ENCODE results near the gene GRM3. TPM values are rescaled to one million over a fixed set of nuclear protein-coding genes. Genes with fewer than 3 reads are reported as not detected.

GRM3 gene
- total RNA-seq, 2 experiments from 2014 or later: not detected

- CTCF ChIA-PET: no interaction called here
- no peak overlapping the region for H3K4me3 Mint-ChIP-seq
These were observed 129.6 kb downstream of the GRM3 start for GRCh38 chr7:86773309-86773708.

GRCh38 chr7:86775203-86775602, 131.5 kb downstream of the GRM3 start:
- Mint-ChIP-seq H3K27ac (no peak overlapping the region), H3K36me3 (ENCODE audit: low read depth) (no peaks in the 10 kb centered on the region), H3K4me1 (ENCODE audit: low read depth) (no peaks in the 10 kb centered on the region), H3K4me3 (no peak overlapping the region), H3K9me3 (ENCODE audit: insufficient read depth) (no peaks in the 10 kb centered on the region), H3K27me3 (ENCODE audit: low read depth) (no peaks in the 10 kb centered on the region)
- no peak for DNase-seq
- CTCF ChIA-PET: no interaction called here
- ATAC-seq: no peak
- POLR2A ChIA-PET: no interaction called here

More at GRCh38 chr7:86773309-86773708, 129.6 kb downstream of the GRM3 start:
- no peak overlapping the region for H3K27ac Mint-ChIP-seq
- POLR2A ChIA-PET: no interaction called here
- no peak for ATAC-seq
- H3K27me3 Mint-ChIP-seq (ENCODE audit: low read depth): no peaks in the 10 kb centered on the region
- no peak for DNase-seq
- H3K9me3 Mint-ChIP-seq (ENCODE audit: insufficient read depth): no peaks in the 10 kb centered on the region
- H3K4me1 Mint-ChIP-seq (ENCODE audit: low read depth): no peaks in the 10 kb centered on the region
- no peaks in the 10 kb centered on the region for H3K36me3 Mint-ChIP-seq (ENCODE audit: low read depth)

- Mint-ChIP-seq H3K27me3 (ENCODE audit: low read depth) (no peaks in the 10 kb centered on the region), H3K4me1 (ENCODE audit: low read depth) (no peaks in the 10 kb centered on the region), H3K36me3 (ENCODE audit: low read depth) (no peaks in the 10 kb centered on the region), H3K9me3 (ENCODE audit: insufficient read depth) (no peaks in the 10 kb centered on the region), H3K4me3 (no peak overlapping the region), H3K27ac (no peak overlapping the region)
- DNase-seq: no peak
- POLR2A ChIA-PET: no interaction called here
- no peak for ATAC-seq
- CTCF ChIA-PET: interaction anchor here (0.7 kb wide), 1 partner anchor 16 kb away, joined by 3 read pairs; no protein-coding TSS in a partner anchor
These were observed 132.4 kb downstream of the GRM3 start for GRCh38 chr7:86776136-86776535.

GRCh38 chr7:86778271-86778670, 134.6 kb downstream of the GRM3 start:
- no peak overlapping the region for H3K27ac Mint-ChIP-seq
- ChIA-PET CTCF (no interaction called here), POLR2A (no interaction called here)
- no peaks in the 10 kb centered on the region for H3K4me1 Mint-ChIP-seq (ENCODE audit: low read depth)
- H3K36me3 Mint-ChIP-seq (ENCODE audit: low read depth): no peaks in the 10 kb centered on the region
- ATAC-seq: no peak
- no peak for DNase-seq
- H3K27me3 Mint-ChIP-seq (ENCODE audit: low read depth): no peaks in the 10 kb centered on the region
- H3K9me3 Mint-ChIP-seq (ENCODE audit: insufficient read depth): no peaks in the 10 kb centered on the region
- no peak overlapping the region for H3K4me3 Mint-ChIP-seq

GRCh38 chr7:86784765-86785164, 141.1 kb downstream of the GRM3 start:
- ChIA-PET CTCF (no interaction called here), POLR2A (no interaction called here)
- H3K36me3 Mint-ChIP-seq (ENCODE audit: low read depth): no peaks in the 10 kb centered on the region
- DNase-seq (no peak), ATAC-seq (no peak)
- H3K4me3 Mint-ChIP-seq: no peak overlapping the region
- no peaks in the 10 kb centered on the region for H3K27me3 Mint-ChIP-seq (ENCODE audit: low read depth)
- no peak overlapping the region for H3K27ac Mint-ChIP-seq
- H3K9me3 Mint-ChIP-seq (ENCODE audit: insufficient read depth): no peaks in the 10 kb centered on the region
- no peaks in the 10 kb centered on the region for H3K4me1 Mint-ChIP-seq (ENCODE audit: low read depth)

- H3K27me3 Mint-ChIP-seq (ENCODE audit: low read depth): no peaks in the 10 kb centered on the region
- ChIA-PET POLR2A (no interaction called here), CTCF (no interaction called here)
- no peak for ATAC-seq
- no peaks in the 10 kb centered on the region for H3K36me3 Mint-ChIP-seq (ENCODE audit: low read depth)
- no peak overlapping the region for H3K4me3 Mint-ChIP-seq
- H3K27ac Mint-ChIP-seq: no peak overlapping the region
- no peaks in the 10 kb centered on the region for H3K9me3 Mint-ChIP-seq (ENCODE audit: insufficient read depth)
- no peak for DNase-seq
- H3K4me1 Mint-ChIP-seq (ENCODE audit: low read depth): no peaks in the 10 kb centered on the region
These were observed 141.9 kb downstream of the GRM3 start for GRCh38 chr7:86785641-86786040.

GRCh38 chr7:86786376-86786775, 142.7 kb downstream of the GRM3 start:
- Mint-ChIP-seq H3K9me3 (ENCODE audit: insufficient read depth) (no peaks in the 10 kb centered on the region), H3K27ac (no peak overlapping the region), H3K4me1 (ENCODE audit: low read depth) (no peaks in the 10 kb centered on the region), H3K27me3 (ENCODE audit: low read depth) (no peaks in the 10 kb centered on the region), H3K4me3 (no peak overlapping the region), H3K36me3 (ENCODE audit: low read depth) (no peaks in the 10 kb centered on the region)
- no peak for ATAC-seq
- no peak for DNase-seq
- ChIA-PET POLR2A (no interaction called here), CTCF (no interaction called here)

- DNase-seq: no peak
- ChIA-PET POLR2A (no interaction called here), CTCF (no interaction called here)
- no peak overlapping the region for H3K4me3 Mint-ChIP-seq
- H3K27ac Mint-ChIP-seq: no peak overlapping the region
- H3K9me3 Mint-ChIP-seq (ENCODE audit: insufficient read depth): no peaks in the 10 kb centered on the region
- H3K27me3 Mint-ChIP-seq (ENCODE audit: low read depth): no peaks in the 10 kb centered on the region
- ATAC-seq: no peak
- no peaks in the 10 kb centered on the region for H3K4me1 Mint-ChIP-seq (ENCODE audit: low read depth)
- H3K36me3 Mint-ChIP-seq (ENCODE audit: low read depth): no peaks in the 10 kb centered on the region
These were observed 145.2 kb downstream of the GRM3 start for GRCh38 chr7:86788948-86789347.

- CTCF ChIA-PET: no interaction called here
These were observed 146.7 kb downstream of the GRM3 start for GRCh38 chr7:86790383-86790782.

GRCh38 chr7:86792260-86792659, 148.6 kb downstream of the GRM3 start:
- Mint-ChIP-seq H3K4me3 (no peak overlapping the region), H3K27ac (no peak overlapping the region), H3K9me3 (ENCODE audit: insufficient read depth) (peaks cover under 1% of the 10 kb centered on the region), H3K4me1 (ENCODE audit: low read depth) (no peaks in the 10 kb centered on the region), H3K36me3 (ENCODE audit: low read depth) (no peaks in the 10 kb centered on the region), H3K27me3 (ENCODE audit: low read depth) (no peaks in the 10 kb centered on the region)
- ChIA-PET CTCF (interaction anchor here (0.5 kb wide), 1 partner anchor 16 kb away, joined by 3 read pairs; no protein-coding TSS in a partner anchor), POLR2A (no interaction called here)
- ATAC-seq: no peak
- DNase-seq: no peak

More at GRCh38 chr7:86790383-86790782, 146.7 kb downstream of the GRM3 start:
- no peaks in the 10 kb centered on the region for H3K36me3 Mint-ChIP-seq (ENCODE audit: low read depth)
- ATAC-seq (no peak), DNase-seq (no peak)
- H3K4me1 Mint-ChIP-seq (ENCODE audit: low read depth): no peaks in the 10 kb centered on the region
- H3K4me3 Mint-ChIP-seq: no peak overlapping the region
- no peak overlapping the region for H3K27ac Mint-ChIP-seq
- no peaks in the 10 kb centered on the region for H3K9me3 Mint-ChIP-seq (ENCODE audit: insufficient read depth)
- POLR2A ChIA-PET: no interaction called here
- H3K27me3 Mint-ChIP-seq (ENCODE audit: low read depth): no peaks in the 10 kb centered on the region

- H3K4me3 Mint-ChIP-seq: no peak overlapping the region
- DNase-seq (no peak), ATAC-seq (no peak)
- no peaks in the 10 kb centered on the region for H3K27me3 Mint-ChIP-seq (ENCODE audit: low read depth)
- H3K4me1 Mint-ChIP-seq (ENCODE audit: low read depth): no peaks in the 10 kb centered on the region
- ChIA-PET POLR2A (no interaction called here), CTCF (no interaction called here)
- H3K9me3 Mint-ChIP-seq (ENCODE audit: insufficient read depth): peaks cover 4% of the 10 kb centered on the region
- H3K36me3 Mint-ChIP-seq (ENCODE audit: low read depth): no peaks in the 10 kb centered on the region
- no peak overlapping the region for H3K27ac Mint-ChIP-seq
These were observed 149.4 kb downstream of the GRM3 start for GRCh38 chr7:86793136-86793535.

GRCh38 chr7:86814661-86815379, 171.1 kb downstream of the GRM3 start:
- POLR2A ChIA-PET: no interaction called here
- Mint-ChIP-seq H3K4me1 (ENCODE audit: low read depth) (no peaks in the 10 kb centered on the region), H3K9me3 (ENCODE audit: insufficient read depth) (no peaks in the 10 kb centered on the region), H3K27ac (no peak overlapping the region), H3K27me3 (ENCODE audit: low read depth) (no peaks in the 10 kb centered on the region), H3K4me3 (no peak overlapping the region), H3K36me3 (ENCODE audit: low read depth) (no peaks in the 10 kb centered on the region)
- CTCF ChIA-PET: interaction anchor here (1.4 kb wide), 1 partner anchor 11 kb away, joined by 5 read pairs; no protein-coding TSS in a partner anchor
- DNase-seq (no peak), ATAC-seq (no peak)

- no peaks in the 10 kb centered on the region for H3K9me3 Mint-ChIP-seq (ENCODE audit: insufficient read depth)
- H3K4me3 Mint-ChIP-seq: no peak overlapping the region
- H3K27me3 Mint-ChIP-seq (ENCODE audit: low read depth): no peaks in the 10 kb centered on the region
- H3K4me1 Mint-ChIP-seq (ENCODE audit: low read depth): no peaks in the 10 kb centered on the region
- CTCF ChIA-PET: no interaction called here
- POLR2A ChIA-PET: no interaction called here
- no peaks in the 10 kb centered on the region for H3K36me3 Mint-ChIP-seq (ENCODE audit: low read depth)
- no peak for DNase-seq
- ATAC-seq: no peak
- no peak overlapping the region for H3K27ac Mint-ChIP-seq
These were observed 171.8 kb downstream of the GRM3 start for GRCh38 chr7:86815556-86815955.

Measured in activated CD8-positive, alpha-beta T cell treated with anti-CD3 and anti-CD28 coated beads, Interleukin-2, amount 10 ng/mL, durations not matched to agents 7 days and 5 days (primary cell).